Sigmoid colon (tissue), 4 donors: ENCODE measurements around the gene DTD1.

Source experiments
- CTCF ChIP-seq, 4 experiments: fragments of 450-650 bp in 3 of 4; fragments of 200-600 bp in 1 of 4; IDR thresholded peaks; one replicate each; pipeline ENCODE4 v1.5.1; 2016 to 2019; ENCODE audit warnings: antibody characterized with exemption in 4 of 4, mild to moderate bottlenecking in 3 of 4, moderate library complexity in 2 of 4
- EP300 ChIP-seq, 4 donors: sonication (generic); formaldehyde crosslinking; IDR thresholded peaks; one replicate each; pipeline ENCODE4 v1.6.1; 2017; ENCODE audit warnings: antibody characterized with exemption in 4 of 4
- POLR2A ChIP-seq, 2 donors: fragments of 450-650 bp; IDR thresholded peaks; one replicate each; pipeline ENCODE4 v1.6.1; 2016; ENCODE audit warnings: antibody characterized with exemption in 2 of 2, mild to moderate bottlenecking in 2 of 2, moderate library complexity in 2 of 2
- POLR2AphosphoS5 ChIP-seq, 4 donors: sonication (generic); formaldehyde crosslinking; IDR thresholded peaks; one replicate each; pipeline ENCODE4 v1.6.1; 2017; ENCODE audit warnings: antibody characterized with exemption in 4 of 4

- TF ChIP-seq CTCF (IDR thresholded peaks at IDR 0.05), result no peak
- TF ChIP-seq POLR2AphosphoS5 (IDR thresholded peaks at IDR 0.05), result no peak
- no peak for TF ChIP-seq POLR2A (IDR thresholded peaks at IDR 0.05)
- no peak for TF ChIP-seq EP300 (IDR thresholded peaks at IDR 0.05)
Observed at GRCh38 chr20:18728870-18729224, 141.0 kb downstream of the DTD1 start.
